Hepatocyte (in vitro differentiated cells): ENCODE measurements around the gene FAM241B.

Source experiments
- EZH2 ChIP-seq: fragments of 200-600 bp; sonication (generic); IDR thresholded peaks from 2 replicates; pipeline ENCODE4 v1.6.1; 2016; ENCODE audit warnings: antibody characterized with exemption, mild to moderate bottlenecking, borderline replicate concordance
- EZH2phosphoT487 ChIP-seq: fragments of 200-600 bp; sonication (generic); IDR thresholded peaks from one replicate; pipeline ENCODE4 v1.6.1; 2018; ENCODE audit warnings: antibody characterized with exemption, mild to moderate bottlenecking, low read depth, moderate library complexity; ENCODE audit not compliant: unreplicated experiment, severe bottlenecking
- TF ChIP-seq, protein P1 (sequence below): fragments of 200-600 bp; sonication (generic); IDR thresholded peaks from 2 replicates; pipeline ENCODE4 v1.5.1; 2016; ENCODE audit warnings: antibody characterized with exemption, mild to moderate bottlenecking; ENCODE audit not compliant: poor library complexity

GRCh38 chr10:69682955-69683474 lies 53.0 kb downstream of the FAM241B start:
- TF ChIP-seq, protein P1, sequence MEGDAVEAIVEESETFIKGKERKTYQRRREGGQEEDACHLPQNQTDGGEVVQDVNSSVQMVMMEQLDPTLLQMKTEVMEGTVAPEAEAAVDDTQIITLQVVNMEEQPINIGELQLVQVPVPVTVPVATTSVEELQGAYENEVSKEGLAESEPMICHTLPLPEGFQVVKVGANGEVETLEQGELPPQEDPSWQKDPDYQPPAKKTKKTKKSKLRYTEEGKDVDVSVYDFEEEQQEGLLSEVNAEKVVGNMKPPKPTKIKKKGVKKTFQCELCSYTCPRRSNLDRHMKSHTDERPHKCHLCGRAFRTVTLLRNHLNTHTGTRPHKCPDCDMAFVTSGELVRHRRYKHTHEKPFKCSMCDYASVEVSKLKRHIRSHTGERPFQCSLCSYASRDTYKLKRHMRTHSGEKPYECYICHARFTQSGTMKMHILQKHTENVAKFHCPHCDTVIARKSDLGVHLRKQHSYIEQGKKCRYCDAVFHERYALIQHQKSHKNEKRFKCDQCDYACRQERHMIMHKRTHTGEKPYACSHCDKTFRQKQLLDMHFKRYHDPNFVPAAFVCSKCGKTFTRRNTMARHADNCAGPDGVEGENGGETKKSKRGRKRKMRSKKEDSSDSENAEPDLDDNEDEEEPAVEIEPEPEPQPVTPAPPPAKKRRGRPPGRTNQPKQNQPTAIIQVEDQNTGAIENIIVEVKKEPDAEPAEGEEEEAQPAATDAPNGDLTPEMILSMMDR: no peak
- no peak for TF ChIP-seq EZH2
- TF ChIP-seq EZH2phosphoT487: no peak
